Measurements from ENCODE around the gene TALDO1.

DNA sequence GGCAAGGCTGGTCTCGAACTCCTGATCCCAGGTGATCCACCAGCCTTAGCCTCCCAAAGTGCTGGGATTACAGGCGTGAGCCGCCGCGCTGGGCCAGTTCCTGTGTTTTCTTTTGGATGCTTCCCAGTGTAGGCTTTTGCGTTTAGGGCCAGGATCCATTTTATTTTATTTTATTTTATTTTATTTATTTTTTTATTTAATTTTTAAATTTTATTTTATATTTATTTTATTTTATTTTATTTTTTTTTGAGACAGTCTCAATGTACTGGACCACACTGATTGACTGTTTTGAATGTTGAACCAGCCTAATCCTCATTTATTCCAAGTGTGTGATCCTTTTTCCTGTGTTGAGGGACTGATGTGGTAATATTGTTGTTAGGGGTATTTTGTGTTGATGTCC lies 32.8 kb upstream of the TALDO1 start:
- TF ChIP-seq EZH2phosphoT487 (IDR thresholded peaks at IDR 0.05) (no peak), EZH2 (IDR thresholded peaks at IDR 0.05) (no peak)
- TF ChIP-seq, protein P1, sequence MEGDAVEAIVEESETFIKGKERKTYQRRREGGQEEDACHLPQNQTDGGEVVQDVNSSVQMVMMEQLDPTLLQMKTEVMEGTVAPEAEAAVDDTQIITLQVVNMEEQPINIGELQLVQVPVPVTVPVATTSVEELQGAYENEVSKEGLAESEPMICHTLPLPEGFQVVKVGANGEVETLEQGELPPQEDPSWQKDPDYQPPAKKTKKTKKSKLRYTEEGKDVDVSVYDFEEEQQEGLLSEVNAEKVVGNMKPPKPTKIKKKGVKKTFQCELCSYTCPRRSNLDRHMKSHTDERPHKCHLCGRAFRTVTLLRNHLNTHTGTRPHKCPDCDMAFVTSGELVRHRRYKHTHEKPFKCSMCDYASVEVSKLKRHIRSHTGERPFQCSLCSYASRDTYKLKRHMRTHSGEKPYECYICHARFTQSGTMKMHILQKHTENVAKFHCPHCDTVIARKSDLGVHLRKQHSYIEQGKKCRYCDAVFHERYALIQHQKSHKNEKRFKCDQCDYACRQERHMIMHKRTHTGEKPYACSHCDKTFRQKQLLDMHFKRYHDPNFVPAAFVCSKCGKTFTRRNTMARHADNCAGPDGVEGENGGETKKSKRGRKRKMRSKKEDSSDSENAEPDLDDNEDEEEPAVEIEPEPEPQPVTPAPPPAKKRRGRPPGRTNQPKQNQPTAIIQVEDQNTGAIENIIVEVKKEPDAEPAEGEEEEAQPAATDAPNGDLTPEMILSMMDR (IDR thresholded peaks at IDR 0.05): no peak
